Testis (tissue), 3 donors: ENCODE data around the gene VWC2L. TPM values are rescaled to one million over a fixed set of nuclear protein-coding genes. Genes with fewer than 3 reads are reported as not detected.

Experiments used
- DNase-seq: peaks from one replicate; pipeline ENCODE4 v3.0.0-alpha.2; 2019
- H3K27ac ChIP-seq, 2 donors: fragments of 200-600 bp; sonication (generic); one replicate each; pipeline ENCODE4 v1.5.1; 2019
- H3K27me3 ChIP-seq: fragments of 200-600 bp; sonication (generic); one replicate; pipeline ENCODE4 v1.5.1; 2019
- H3K36me3 ChIP-seq: fragments of 200-600 bp; sonication (generic); one replicate; pipeline ENCODE4 v1.5.1; 2017; ENCODE audit warnings: low read depth; ENCODE audit errors: missing control alignments
- H3K4me1 ChIP-seq: fragments of 200-600 bp; sonication (generic); one replicate; pipeline ENCODE4 v1.5.1; 2019
- H3K4me3 ChIP-seq, 2 donors: fragments of 200-600 bp; sonication (generic); one replicate each; pipeline ENCODE4 v1.5.1; 2017 to 2019
- H3K9me3 ChIP-seq: fragments of 200-600 bp; sonication (generic); one replicate; pipeline ENCODE4 v1.5.1; 2017
- CTCF ChIP-seq, 3 experiments: fragments of 450-650 bp in 2 of 3; fragments of 200-600 bp in 1 of 3; sonication (generic) in 1 of 3; IDR thresholded peaks; one replicate each; pipeline ENCODE4 v1.5.1; 2016 to 2019; ENCODE audit warnings: antibody characterized with exemption in 3 of 3, mild to moderate bottlenecking in 2 of 3, moderate library complexity in 1 of 3
- POLR2A ChIP-seq: fragments of 450-650 bp; IDR thresholded peaks from one replicate; pipeline ENCODE4 v1.6.1; 2017; ENCODE audit warnings: antibody characterized with exemption, mild to moderate bottlenecking, moderate library complexity
- WGBS, 2 donors: methylation state at CpG; one replicate each; pipeline ENCODE4 v1.1.5; 2018; 5-methylcytosine and 5-hydroxymethylcytosine counted together
- intact Hi-C: fragments of 100-400 bp; cut with DNase I; formaldehyde crosslinking; loops from one replicate; pipeline ENCODE4 v1.15.1; 2023; ENCODE audit warnings: low total_unique reads
- polyA plus RNA-seq: library from polyadenylated mRNA; stranded (reverse); fragments of 350-450 nt; fragmentation: Illumina TruSeq; extraction: RNeasy Lipid Tissue Mini Kit (QIAGEN cat#74804); gene quantifications from one replicate; pipeline ENCODE4 v1.2.3, GENCODE V29; 2014; ENCODE audit warnings: low read depth, low replicate concordance; ENCODE audit not compliant: insufficient read depth
- total RNA-seq, 2 donors: library from RNA; depleted of rRNA; stranded (reverse); fragments of >200 nt; gene quantifications; one replicate each; pipeline ENCODE4 v1.2.3, GENCODE V29; 2016

VWC2L gene
- total and polyA plus RNA-seq, 3 donors from 2014 or later: 0.13 to 1.6 (median 0.87) TPM

GRCh38 chr2:214492608-214493007, 81.8 kb downstream of the VWC2L start:
- no peaks in the 10 kb centered on the region for H3K27me3 ChIP-seq
- H3K9me3 ChIP-seq: no peaks in the 10 kb centered on the region
- intact Hi-C loops: no loop called here
- TF ChIP-seq CTCF (IDR thresholded peaks at IDR 0.05): no peak
- no peak for TF ChIP-seq POLR2A
- H3K36me3 ChIP-seq: no peaks in the 10 kb centered on the region
- no peak overlapping the region for H3K27ac ChIP-seq
- no peaks in the 10 kb centered on the region for H3K4me1 ChIP-seq
- no peak for DNase-seq
- 94 to 95% methylated on average over 2 of the region's 2 CpGs for WGBS, 2 donors
- H3K4me3 ChIP-seq: no peak overlapping the region

- DNase-seq: no peak
- TF ChIP-seq CTCF (IDR thresholded peaks at IDR 0.05) (no peak), POLR2A (no peak)
- intact Hi-C loops: no loop called here
- H3K27ac ChIP-seq: no peak overlapping the region
- H3K4me1 ChIP-seq: no peaks in the 10 kb centered on the region
- H3K27me3 ChIP-seq: no peaks in the 10 kb centered on the region
- 74 to 78% methylated on average over 3 of the region's 3 CpGs for WGBS, 2 donors
- H3K4me3 ChIP-seq: no peak overlapping the region
- H3K36me3 ChIP-seq: no peaks in the 10 kb centered on the region
- no peaks in the 10 kb centered on the region for H3K9me3 ChIP-seq
These were observed 86.6 kb downstream of the VWC2L start for GRCh38 chr2:214497489-214497888.

GRCh38 chr2:214503568-214503967, 92.7 kb downstream of the VWC2L start:
- Histone ChIP-seq H3K4me1 (no peaks in the 10 kb centered on the region), H3K9me3 (no peaks in the 10 kb centered on the region), H3K4me3 (no peak overlapping the region), H3K27ac (no peak overlapping the region), H3K27me3 (no peaks in the 10 kb centered on the region), H3K36me3 (no peaks in the 10 kb centered on the region)
- no peak for DNase-seq
- intact Hi-C loops: no loop called here
- 92 to 96% methylated on average over 1 of the region's 1 CpG for WGBS, 2 donors
- TF ChIP-seq CTCF (IDR thresholded peaks at IDR 0.05): no peak
- TF ChIP-seq POLR2A: no peak

- Histone ChIP-seq H3K27me3 (no peaks in the 10 kb centered on the region), H3K36me3 (no peaks in the 10 kb centered on the region), H3K9me3 (no peaks in the 10 kb centered on the region), H3K4me1 (no peaks in the 10 kb centered on the region), H3K4me3 (no peak overlapping the region), H3K27ac (no peak overlapping the region)
- DNase-seq: no peak
- TF ChIP-seq POLR2A (no peak), CTCF (IDR thresholded peaks at IDR 0.05) (no peak)
- WGBS, 2 donors: 56 to 58% methylated on average over 8 of the region's 8 CpGs
- intact Hi-C loops: no loop called here
These were observed 93.9 kb downstream of the VWC2L start for GRCh38 chr2:214504599-214505376.

GRCh38 chr2:214507032-214507431, 96.2 kb downstream of the VWC2L start:
- TF ChIP-seq CTCF (IDR thresholded peaks at IDR 0.05) (no peak), POLR2A (no peak)
- no peak overlapping the region for H3K4me3 ChIP-seq
- no peaks in the 10 kb centered on the region for H3K36me3 ChIP-seq
- H3K27ac ChIP-seq: no peak overlapping the region
- H3K4me1 ChIP-seq: no peaks in the 10 kb centered on the region
- no peaks in the 10 kb centered on the region for H3K9me3 ChIP-seq
- no peaks in the 10 kb centered on the region for H3K27me3 ChIP-seq
- intact Hi-C loops: no loop called here
- no peak for DNase-seq
